NCI-H146 treated with DMSO at 0.1 percent for 48 hours (cell line): ENCODE data around the gene REL.

Source experiments
- DNase-seq: peaks from one replicate; lab custom pipeline; 2025; ENCODE audit not compliant: unreplicated experiment; lab: John Stamatoyannopoulos, UW

The REL gene

GRCh38 chr2:60964651-60965498 is 83.5 kb downstream of the REL start:
- DNase-seq: no peak

GRCh38 chr2:60965499-60965785 is 84.1 kb downstream of the REL start:
- no peak for DNase-seq

GRCh38 chr2:60966507-60967405 is 85.4 kb downstream of the REL start:
- DNase-seq: no peak

- DNase-seq: no peak
Observed at GRCh38 chr2:60972889-60973656, 91.7 kb downstream of the REL start.

GRCh38 chr2:60973705-60974104 is 92.3 kb downstream of the REL start:
- DNase-seq: no peak

GRCh38 chr2:60974652-60975051 is 93.3 kb downstream of the REL start:
- DNase-seq: no peak
